HL-60 (cell line): ENCODE results near the gene AGR3.

Source experiments
- CTCF ChIP-seq: IDR thresholded peaks from one replicate; pipeline ENCODE4 v1.5.1; 2011; ENCODE audit warnings: low read length, control low read depth, inconsistent platforms; ENCODE audit not compliant: insufficient read depth
- GABPA ChIP-seq: IDR thresholded peaks from 2 replicates; pipeline ENCODE4 v1.6.1; 2012; ENCODE audit warnings: low read depth
- POLR2AphosphoS5 ChIP-seq: IDR thresholded peaks from 2 replicates; pipeline ENCODE4 v1.6.1; 2012; ENCODE audit warnings: low read depth
- REST ChIP-seq: IDR thresholded peaks from 2 replicates; pipeline ENCODE4 v1.6.1; 2012; ENCODE audit warnings: low read depth; ENCODE audit not compliant: insufficient replicate concordance
- SPI1 ChIP-seq: IDR thresholded peaks from 2 replicates; pipeline ENCODE4 v1.6.1; 2012; ENCODE audit warnings: low read depth, mild to moderate bottlenecking, borderline replicate concordance

GRCh38 chr7:16904076-16904475 lies 22.3 kb upstream of the AGR3 start:
- TF ChIP-seq CTCF (no peak), POLR2AphosphoS5 (no peak), REST (no peak), SPI1 (no peak), GABPA (no peak)
